EH (cell line): ENCODE data around the gene MPI.
"Not testable (repeated sequence)": the region's sequence is repeated elsewhere in the genome, so short reads cannot be mapped to it uniquely, and the experiment has no call there.

Source experiments
- DNase-seq: peaks from one replicate; pipeline ENCODE4 v3.0.0-alpha.2; 2015; ENCODE audit warnings: low read depth

The MPI gene

DNA sequence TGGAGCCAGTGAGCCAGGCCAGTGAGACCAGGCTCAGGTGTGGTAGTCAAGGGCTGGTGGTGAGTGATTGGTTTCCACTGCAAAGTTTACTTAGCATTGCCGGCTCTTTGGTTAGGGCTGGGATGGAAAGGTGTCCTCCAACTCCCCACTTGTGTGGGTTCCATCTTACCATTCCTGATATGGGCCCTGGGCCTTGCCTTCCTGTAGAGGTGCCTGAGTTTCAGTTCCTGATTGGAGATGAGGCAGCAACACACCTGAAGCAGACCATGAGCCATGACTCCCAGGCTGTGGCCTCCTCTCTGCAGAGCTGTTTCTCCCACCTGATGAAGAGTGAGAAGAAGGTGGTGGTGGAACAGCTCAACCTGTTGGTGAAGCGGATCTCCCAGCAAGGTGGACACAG, 3.1 kb downstream of the MPI start:
- DNase-seq = no peak

DNA sequence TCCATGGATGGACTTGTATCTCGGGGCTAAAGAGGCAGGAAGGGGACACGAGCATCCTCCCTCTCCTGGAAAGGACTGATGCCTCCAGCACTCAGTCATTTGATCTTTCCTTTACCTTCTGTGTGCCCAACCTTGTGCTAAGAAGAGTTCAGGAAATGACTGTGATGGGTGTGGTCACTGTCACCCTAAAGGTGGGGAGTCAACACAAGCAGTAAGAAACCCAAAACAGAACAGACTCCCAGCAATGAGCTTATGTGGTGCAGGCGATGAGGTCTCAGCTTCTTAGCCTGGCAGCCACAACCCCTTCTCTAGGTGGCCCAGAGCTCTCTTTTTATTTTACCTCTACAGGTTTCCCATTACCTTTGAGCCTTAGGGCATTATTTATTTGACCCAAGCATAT, 3.8 kb downstream of the MPI start:
- no peak for DNase-seq

DNA sequence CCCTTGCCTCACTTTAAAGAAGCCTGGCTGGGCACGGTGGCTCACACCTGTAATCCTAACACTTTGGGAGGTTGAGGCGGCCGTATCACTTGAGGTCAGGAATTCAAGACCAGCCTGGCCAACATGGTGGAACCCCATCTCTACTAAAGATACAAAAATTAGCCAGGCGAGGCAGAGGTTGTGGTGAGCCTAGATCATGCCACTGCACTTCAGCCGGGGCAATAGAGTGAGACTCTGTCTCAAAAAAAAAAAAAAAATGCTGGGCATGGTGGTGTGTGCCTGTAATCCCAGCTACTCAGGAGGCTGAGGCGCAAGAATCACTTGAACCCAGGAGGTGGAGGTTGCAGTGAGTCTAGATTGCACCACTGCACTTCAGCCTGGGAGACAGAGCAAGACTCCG, 4.5 kb downstream of the MPI start:
- DNase-seq = not testable (repeated sequence)

DNA sequence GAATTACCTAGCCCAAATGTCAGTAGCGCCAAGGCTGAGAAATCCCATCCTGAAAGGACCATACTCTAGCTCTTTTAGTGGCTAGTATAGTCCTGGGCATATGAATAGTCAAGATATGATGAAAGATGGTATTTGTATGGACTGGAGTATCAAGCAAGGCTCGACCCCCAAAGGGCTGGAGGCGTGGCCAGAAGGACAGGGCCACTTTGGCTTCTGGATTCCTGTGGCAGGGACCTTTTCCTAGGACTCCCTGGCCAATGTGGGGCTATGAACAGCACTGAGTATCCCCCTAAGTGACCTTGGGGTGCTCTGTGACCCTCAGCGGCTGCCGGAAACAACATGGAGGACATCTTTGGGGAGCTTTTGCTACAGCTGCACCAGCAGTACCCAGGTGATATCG, 6.0 kb downstream of the MPI start:
- DNase-seq = no peak

GRCh38 chr15:74896316-74896715, 6.5 kb downstream of the MPI start:
- no peak for DNase-seq

DNA sequence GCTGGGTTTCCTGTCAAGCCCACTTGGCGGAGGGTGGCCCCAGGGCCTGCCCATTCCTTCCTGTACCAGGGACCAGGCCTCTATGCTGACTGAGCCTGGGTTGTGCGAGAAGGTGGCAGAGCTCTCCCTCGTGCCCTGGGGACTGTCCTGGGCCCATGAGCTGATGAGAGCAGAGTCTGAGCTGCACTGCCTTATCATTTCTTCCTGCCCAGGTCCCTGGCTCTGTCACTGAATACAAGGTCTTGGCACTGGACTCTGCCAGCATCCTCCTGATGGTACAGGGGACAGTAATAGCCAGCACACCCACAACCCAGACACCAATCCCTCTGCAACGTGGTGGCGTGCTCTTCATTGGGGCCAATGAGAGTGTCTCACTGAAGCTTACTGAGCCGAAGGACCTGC, 7.5 kb downstream of the MPI start:
- DNase-seq = no peak

DNA sequence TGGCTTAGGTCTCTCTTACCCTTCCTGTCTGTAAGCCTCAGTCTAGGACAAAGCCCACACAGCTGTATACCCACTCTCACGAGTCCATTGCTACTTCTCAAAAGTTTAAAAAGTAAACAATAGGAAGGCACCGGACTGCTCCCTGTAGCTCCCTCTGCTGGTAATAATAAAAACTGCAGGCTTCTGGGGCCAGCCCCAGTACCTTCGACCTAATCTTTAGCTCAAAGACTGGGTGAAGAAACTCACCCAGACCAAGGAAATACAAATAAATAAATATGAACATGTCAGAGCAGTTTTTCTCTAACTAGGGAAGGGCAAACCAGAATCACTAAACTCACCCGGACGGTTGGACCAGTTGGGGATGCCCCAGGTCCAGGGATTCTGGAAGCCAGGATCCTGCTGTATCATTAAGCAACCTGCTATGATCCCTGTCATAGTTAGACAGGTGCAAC, 11.8 kb downstream of the MPI start:
- peak; percentile 67 for DNase-seq

- DNase-seq = no peak
Observed at GRCh38 chr15:74902295-74903075, 12.6 kb downstream of the MPI start.

- peak; percentile 59 for DNase-seq
Observed at GRCh38 chr15:74903676-74904075, 13.8 kb downstream of the MPI start.

- no peak for DNase-seq
Observed at GRCh38 chr15:74904190-74904805, 14.5 kb downstream of the MPI start.

GRCh38 chr15:74906067-74906449, 16.2 kb downstream of the MPI start:
- DNase-seq = peak; percentile 44

- DNase-seq = peak; percentile 91
Observed at GRCh38 chr15:74906450-74907162, 16.8 kb downstream of the MPI start, which contains the start of gene FAM219B. TSS of gene FAM219B (minus strand) at chr15:74906851. CDS start at chr15:74906800, 51 bp downstream.

DNA sequence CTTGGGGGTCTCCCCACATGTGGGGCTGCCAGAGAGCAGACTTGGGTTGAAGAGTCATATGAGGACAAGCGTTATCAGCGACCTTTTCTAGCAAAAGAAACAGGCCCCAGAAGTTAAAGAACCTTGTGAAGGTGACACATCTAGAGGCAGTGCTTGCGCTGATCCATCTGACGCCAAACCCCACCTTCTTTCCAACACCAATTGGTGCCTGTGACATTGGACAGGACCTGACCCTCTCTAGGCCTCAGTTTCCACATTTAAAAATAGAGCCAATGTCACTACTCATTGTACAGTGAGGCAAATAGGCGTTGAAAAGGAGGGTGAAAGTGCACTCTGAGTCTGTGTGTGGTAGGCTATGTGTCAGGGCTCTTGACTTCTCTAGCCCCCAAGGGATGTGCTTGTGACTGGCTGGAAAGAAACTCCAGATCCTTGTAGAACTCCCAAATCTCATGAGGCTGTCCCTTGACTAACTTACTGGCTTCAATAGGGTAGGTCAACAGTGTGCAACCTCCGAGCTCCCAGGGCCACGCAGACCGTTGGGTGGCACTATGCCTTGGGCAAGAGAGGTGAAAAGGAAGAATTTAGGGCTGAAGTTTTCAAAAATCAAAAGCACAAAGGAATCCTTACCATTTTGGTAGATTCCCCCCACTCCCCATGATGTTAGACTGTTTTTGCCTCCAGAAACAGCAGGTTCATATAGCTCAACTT, 17.5 kb downstream of the MPI start:
- DNase-seq = peak; percentile 18

- DNase-seq = no peak
Observed at GRCh38 chr15:74908635-74909034, 18.8 kb downstream of the MPI start.

GRCh38 chr15:74913041-74913440, 23.2 kb downstream of the MPI start:
- DNase-seq = peak; percentile 24

DNA sequence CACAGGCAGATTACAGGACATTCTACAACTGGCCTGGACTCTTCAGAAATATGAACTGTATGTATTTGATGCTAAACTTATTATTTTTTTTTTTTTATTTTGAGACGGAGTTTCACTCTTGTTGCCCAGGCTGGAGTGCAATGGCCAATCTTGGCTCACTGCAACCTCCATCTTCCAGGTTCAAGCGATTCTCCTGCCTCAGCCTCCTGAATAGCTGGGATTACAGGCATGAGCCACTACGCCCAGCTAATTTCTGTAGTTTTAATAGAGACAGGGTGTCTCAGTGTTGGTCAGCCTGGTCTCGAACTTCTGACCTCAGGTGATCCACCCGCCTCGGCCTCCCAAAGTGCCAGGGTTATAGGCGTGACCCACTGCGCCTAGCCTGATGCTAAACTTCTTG, 24.0 kb downstream of the MPI start:
- not testable (repeated sequence) for DNase-seq

- peak; percentile 16 for DNase-seq
Observed at GRCh38 chr15:74917676-74918075, 27.8 kb downstream of the MPI start.

DNA sequence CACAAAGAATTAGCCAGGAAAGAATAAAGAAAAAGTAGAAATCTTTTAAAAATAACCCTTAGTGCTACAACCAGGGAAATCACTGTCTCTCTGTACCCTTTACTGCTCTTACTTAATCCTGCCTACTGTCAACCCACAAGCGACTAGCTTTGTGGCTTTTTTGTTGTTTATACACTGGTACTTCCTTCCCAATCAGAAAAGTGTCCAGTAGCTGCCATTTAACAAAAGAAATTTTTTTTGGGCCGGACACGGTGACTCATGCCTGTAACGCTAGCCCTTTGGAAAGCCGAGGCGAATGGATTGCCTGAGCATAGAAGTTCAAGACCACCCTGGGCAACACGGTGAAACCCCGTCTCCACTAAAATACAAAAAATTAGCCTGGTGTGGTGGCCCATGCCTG, 30.6 kb downstream of the MPI start:
- DNase-seq = no peak

GRCh38 chr15:74924525-74924924, 34.7 kb downstream of the MPI start:
- DNase-seq = no peak

DNA sequence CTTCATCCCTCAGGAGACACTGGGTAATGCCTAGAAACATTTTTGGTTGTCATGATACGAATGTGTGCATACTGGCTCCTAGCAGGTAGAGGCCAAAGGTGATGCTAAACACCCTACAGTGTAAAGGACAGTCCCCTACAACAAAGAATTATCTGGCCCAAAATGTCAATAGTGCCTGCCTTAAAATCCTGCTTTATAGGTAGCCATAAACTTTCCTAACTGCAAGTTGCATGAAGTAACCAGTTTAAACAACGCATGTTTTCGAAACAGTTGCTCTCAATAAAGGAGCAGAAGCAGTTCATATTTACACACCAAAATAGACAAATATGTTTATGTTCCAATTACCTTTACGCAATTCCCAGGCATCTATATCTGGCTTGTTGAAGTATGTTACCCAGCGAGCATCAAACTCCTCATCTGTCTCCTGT, 38.9 kb downstream of the MPI start:
- DNase-seq = no peak

DNA sequence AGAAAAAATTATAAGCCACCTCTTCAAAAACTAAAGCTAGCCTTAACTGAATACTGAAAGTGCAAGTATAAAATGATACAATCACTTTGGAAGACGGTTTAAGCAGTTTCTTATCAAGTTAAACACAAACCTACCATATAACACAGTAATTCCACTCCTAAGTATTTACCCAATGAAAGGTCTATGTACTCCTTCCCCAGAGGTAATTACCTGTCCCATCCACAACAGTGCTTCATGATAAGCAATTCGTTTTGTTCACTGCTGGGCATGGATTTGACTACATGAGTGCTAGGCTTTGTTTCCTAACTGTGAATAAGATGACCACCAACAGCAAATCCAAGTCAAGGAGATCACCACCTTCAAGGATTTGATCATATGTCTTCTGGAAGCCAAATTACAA, 43.7 kb downstream of the MPI start:
- no peak for DNase-seq

DNA sequence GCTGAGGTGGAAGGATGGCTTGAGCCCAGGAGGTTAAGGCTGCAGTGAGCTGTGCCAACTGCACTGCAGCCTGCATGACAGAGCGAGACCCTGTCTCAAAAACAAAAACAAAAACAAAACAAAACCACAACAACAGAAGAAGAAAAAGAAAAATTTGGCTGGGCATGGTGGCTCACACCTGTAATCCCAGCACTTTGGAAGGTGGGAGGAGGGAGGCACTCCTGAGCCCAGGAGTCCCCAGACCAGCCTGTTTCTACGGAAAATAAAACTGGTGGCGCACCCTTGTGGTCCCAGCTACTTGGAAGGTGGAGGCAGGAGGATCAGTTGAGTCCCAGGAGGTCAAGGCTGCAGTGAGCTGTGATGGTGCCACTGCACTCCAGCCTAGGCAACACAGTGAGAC, 45.4 kb downstream of the MPI start:
- DNase-seq = not testable (repeated sequence)

DNA sequence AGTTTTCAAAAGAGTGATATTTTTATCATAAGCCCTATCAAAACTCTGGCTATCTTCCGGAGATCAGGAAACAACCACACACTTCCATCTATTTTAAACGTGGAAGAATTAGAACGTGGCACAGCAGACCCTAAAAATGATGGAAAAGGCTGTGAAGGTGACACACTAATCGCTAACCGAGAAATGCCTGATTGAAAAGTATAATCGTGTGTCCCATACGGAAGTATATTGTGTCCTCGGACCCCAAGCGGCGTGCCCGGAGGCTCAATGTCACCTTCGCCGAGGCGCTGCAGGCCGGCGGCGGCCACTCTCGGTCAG, 47.4 kb downstream of the MPI start:
- DNase-seq = no peak
